GM18868 (cell line): Measurements from ENCODE around the gene EYS.
"Not testable (repeated sequence)": the region's sequence is repeated elsewhere in the genome, so short reads cannot be mapped to it uniquely, and the experiment has no call there.

Experiments used
- ATAC-seq: cut with Tn5 transposase; IDR thresholded peaks from one replicate; pipeline ENCODE4 v1.9.1; 2021; ENCODE audit warnings: mild to moderate bottlenecking, moderate library complexity; ENCODE audit not compliant: unreplicated experiment

The EYS gene

DNA sequence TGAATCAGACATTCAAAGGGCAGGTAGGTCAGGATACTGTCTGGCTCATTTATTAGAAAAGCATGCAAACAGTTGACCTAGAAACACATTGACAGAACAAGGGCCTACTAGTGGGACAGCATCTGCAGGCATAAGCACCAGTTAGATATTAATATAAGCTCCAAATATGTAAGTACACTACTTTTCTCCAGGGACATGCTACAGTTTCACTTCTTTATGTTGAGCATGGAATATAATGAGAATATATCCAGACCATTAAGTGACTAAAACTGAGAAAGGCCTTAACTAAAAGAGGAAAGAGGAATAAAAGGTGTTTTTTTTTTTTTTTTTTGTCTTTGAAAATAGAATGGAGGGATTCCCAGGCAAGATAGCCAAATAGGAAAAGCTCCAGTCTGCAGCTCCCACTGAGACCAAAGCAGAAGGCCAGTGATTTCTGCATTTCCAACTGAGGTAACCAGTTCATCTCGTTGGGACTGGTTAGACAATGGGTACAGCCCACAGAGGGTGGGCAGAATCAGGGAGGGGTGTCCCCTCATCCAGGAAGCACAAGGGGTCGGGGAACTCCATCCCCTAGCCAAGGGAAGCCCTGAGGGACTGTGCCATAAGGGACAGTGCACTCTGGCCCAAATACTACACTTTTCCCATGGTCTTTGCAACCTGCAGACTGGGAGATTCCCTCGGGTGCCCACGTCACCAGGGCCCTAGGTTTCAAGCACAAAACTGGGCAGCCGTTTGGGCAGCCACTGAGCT, 1819.8 kb downstream of the EYS start:
- ATAC-seq, result no peak

DNA sequence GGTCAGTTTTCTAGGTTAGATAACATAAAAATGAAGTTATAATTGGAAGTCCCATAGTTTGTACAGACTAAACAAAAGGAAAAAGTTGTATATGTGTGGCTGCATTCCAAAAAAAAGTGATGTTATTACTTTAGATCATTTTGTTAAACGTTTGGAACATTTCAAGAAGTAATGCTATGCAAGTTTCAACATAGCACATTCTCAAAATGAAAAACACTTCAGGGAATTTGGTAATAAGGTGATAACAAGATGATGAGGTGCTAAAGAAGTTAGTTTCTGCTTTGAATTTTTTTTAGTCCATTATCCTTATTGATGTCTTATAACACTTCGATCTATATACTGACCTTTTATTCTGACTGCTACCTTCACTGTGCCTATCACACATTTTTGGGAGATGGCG, 1820.7 kb downstream of the EYS start:
- ATAC-seq, result no peak

DNA sequence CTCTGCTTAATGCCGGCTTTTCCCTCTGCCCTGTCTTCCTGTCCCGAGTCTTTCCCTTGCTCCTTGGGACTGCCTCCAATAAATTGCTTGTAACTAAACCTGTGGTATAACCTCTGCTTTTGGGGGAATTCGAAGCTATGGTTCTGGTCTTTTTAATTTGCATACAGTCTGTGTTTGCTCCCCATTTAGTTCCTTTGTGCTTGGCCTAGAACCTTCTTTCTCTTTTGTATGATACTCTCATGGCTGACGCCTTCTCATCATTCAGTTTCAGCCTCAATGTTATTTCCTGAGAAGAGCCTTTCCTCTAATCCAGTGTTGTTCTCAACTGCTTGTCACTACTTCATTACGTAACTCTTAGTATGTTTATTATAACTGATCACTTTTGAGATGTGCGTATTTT, 1823.4 kb downstream of the EYS start:
- no peak for ATAC-seq

DNA sequence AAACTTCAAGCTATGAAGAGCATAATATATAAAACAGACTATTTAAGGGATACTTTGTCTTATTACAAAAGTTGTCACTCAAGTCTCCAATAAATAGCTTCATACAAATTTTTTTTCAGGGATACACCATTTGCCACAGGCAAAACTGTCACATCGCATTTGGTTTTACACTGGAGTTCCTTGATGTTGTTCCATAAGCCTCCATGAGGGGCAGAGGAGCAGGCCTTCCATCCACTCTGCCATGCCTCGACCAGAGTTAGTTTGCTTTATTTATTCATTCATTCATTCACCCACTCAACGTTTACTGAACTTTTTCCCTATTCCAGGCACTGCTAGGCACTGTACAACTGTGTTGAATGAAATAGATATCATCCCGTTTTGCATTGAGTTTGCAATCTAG, 1824.8 kb downstream of the EYS start:
- no peak for ATAC-seq

DNA sequence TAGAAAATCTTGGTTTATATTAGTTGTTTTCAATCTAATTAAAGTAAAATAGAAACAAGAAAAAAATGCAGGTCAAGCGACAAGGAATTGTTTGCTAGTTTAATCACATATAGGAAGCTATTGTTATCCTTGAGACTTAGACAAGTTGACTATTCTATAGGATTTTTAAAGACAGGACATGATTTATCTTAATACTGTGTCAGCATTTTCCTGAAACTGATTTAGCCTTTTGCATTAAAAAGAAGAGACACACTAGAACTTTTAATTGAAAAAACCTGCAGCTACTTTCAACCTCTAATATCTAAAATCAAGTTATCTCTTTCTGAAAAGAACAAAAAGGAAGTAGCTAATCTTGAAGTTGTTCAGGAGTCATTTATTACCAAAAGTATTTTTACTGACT, 1825.2 kb downstream of the EYS start:
- ATAC-seq, result no peak

DNA sequence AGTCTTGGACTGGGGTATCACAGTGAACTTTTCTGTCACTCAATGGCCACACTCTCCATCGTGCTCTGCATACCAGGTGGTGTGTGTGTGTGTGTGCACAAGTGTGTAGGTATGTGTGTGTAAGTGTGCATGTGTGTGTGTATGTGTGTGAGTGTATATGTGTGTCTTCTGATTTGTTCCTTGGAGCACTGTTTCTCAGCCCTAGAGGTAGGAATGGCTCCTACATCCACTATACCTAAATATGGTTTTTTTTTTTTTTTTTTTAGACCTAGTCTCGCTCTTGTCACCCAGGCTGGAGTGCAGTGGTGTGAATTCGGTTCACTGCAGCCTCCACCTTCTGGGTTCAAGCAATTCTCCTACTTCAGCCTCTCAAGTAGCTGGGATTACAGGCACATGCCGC, 1834.8 kb downstream of the EYS start:
- ATAC-seq, result no peak

DNA sequence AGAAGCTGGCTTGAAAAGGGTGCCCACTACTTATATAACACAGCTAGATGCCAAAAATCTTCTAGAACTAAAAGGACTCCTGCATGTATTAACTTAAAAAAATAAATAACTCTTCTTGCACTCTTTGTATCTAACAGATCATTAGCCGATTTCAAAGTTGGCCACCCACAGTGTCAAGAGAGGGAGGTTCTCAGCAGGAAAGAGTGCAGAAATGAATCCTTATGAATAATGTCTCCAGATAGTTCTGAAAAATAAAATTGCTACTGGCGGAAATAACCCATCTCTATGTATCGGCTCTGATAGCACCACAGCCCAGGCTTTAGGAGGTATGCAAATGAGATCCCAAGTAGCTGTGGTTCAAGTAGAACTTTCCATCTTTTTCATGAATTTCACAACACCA, 1838.7 kb downstream of the EYS start:
- no peak for ATAC-seq

DNA sequence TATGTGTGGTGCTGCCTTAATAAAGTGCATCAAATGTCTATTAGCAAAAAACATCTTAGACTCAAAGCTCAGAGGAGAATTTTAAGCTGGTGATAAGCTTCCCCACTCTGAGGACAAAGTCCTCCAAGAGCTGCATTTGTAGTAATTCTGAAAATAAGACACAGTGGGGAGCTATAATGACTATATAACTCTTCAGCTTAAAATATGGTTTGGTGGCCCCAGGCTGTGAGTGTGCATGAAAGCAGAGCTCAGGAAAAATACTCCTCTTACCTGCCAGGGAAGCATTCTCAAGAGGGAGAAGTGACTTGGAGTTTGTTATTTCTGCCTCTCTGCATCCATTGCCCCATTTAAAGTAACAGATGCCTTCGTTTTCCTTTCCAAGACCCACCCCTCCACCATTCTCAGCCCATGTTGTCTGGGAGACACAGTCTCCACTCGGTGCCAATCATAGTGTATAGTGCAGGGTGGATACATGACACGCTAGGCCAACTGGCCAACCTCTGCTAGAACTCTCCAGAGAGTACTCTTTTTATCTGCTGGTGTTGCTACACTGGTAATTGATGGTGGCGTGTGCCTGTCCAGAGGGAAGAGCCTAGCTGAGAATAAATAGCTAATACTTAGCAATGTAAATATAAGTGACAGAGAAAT, 1842.2 kb downstream of the EYS start:
- ATAC-seq, result no peak

DNA sequence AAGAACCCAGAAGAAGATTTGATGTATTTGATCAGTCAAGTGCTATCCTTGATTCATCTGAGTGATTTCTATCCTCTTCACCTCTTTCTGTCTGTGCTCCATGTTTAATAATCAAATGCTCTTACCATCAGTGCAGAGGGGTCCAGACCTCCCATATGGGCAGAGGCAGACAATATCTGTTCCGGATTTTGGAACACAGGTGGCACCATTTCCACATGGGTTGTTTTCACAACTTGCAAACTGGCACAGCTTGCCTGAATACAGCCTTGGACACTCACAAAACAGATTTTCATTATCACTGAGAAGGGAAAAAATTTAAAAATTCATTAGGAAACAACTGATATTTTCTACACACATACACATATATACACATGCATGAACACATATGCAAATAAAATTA, 1843.0 kb downstream of the EYS start:
- no peak for ATAC-seq

DNA sequence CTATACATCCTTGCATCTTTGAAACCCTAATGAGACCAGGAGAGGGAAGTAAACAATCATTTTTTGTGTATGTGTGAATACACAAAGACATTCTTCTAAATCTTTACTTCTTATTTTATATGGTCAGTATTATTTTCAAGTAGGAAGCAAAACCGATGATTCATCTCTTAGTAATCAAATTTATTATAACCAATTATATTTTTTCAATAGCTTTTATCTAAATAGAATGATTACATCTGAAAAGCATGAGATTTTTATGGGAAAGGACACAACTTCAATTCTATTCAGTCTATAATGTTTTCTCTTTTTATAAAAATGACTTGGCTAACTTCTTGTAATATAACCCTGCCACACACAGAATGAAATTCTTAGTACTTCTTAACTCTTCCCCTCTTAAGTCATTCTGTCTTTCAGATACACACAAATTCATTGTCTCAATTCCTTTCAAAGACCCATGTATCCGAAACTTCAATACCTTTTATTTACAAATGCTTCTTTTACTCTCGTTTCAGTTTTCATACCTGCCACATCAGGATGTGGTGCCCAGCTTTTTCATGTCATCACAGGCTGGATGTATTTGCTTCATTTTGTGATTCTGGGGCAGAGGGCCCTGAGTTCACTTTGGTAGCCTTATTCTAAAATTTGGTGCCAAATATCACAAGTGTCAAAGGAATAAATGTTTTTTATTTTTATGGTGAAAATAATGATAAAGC, 1844.4 kb downstream of the EYS start:
- ATAC-seq, result no peak

DNA sequence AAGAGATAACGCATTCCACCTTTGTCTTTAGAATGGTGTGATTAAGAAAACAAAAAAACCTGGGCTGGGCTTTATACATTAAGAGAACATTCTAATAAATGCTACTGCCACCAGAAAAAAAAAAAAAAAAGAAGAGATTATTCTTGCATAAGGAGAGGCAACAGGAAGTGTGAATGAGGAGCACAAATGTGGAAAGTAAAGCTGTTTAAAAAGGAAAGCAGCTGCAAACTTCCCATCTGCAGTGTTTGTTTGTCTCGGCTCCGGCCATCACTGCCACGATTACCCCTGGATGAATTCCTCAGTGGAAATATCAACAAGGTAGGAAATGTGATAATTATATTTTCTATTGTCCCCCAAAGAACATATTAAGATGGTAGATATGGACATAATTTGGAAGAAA, 1847.5 kb downstream of the EYS start:
- no peak for ATAC-seq

DNA sequence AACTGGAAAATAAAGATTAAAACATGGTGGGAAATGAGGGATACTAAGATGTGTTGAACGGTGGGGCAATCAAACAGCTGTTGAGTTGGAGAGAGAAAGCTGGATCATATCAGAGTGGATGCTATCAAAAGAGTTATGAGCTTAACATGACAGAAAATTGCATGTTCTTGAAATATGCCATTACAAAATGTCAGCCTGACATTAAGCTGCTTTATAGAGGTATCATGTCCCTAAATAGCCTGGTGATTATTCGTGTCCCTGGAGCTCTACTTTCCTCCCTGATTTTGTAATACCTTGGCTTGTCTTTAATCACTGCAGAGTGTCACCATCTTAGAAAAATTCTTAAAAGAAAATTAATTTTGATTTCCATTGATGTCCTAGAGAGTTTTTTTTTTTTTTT, 1848.3 kb downstream of the EYS start:
- ATAC-seq, result no peak

DNA sequence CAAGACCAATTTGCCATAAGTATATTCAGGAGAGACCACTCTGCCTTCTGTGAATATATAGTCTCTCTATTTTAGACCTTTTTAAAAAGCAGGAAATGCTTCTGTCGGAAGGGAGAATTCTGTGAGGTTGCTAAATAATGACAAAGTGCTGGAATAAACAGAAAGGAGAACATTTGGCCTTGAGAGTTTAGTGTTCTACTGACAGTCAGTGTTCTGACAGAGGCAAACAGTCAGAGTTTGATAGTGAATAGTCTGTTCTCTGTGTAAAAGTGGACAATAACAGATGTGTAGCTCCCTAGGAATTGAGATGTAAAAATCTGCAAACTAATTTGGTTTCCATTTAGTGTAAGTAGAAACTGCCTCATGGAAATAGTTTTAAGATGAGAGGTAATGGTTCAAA, 1850.8 kb downstream of the EYS start:
- ATAC-seq, result no peak

DNA sequence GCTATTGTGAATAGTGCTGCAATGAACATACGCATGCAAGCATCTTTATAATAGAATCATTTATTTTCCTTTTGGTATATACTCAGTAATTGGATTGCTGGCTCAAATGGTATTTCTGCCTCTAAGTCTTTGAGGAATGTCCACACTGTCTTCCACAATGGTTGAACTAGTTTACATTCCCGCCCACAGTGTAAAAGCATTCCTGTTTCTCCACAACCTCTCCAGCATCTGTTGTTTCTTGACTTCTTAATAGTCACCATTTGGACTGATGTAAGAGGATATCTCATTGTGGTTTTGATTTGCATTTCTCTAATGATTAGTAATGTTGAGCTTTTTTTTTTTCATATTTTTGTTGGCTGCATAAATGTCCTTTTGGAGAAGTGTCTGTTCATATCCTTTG, 1862.7 kb downstream of the EYS start:
- ATAC-seq, result no peak

DNA sequence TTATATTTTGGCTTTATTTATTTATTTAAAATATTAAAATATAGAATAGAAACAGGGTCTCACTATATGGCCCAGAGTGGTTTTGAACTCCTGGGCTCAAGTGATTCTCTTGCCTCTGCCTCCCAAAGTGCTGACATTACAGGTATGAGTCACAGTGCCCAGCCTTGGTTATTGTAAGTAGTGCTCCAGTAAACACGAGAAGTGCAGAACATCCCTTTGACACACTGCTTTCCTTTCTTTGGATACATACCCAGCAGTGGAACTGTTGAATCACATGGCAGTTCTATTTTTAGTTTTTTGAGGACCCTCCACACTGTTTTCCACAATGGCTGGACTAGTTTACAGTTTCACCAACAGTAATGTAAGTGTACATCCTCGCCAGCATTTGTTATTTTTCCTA, 1867.5 kb downstream of the EYS start:
- no peak for ATAC-seq

DNA sequence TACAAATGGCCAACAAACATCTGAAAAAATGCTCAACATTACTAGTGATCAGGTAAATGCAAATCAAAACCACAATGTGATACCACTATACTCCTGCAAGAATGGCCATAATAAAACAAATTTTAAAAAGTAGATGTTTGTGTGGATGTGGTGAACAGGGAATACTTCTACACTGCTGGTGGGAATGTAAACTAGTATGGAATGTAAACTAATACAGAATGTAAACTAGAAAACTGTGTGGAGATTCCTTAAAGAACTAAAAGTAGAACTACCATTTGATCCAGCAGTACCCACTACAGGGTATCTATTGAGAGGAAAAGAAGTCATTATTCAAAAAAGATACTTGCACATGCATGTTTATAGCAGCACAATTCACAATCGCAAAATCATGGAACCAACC, 1878.3 kb downstream of the EYS start:
- ATAC-seq, result not testable (repeated sequence)

DNA sequence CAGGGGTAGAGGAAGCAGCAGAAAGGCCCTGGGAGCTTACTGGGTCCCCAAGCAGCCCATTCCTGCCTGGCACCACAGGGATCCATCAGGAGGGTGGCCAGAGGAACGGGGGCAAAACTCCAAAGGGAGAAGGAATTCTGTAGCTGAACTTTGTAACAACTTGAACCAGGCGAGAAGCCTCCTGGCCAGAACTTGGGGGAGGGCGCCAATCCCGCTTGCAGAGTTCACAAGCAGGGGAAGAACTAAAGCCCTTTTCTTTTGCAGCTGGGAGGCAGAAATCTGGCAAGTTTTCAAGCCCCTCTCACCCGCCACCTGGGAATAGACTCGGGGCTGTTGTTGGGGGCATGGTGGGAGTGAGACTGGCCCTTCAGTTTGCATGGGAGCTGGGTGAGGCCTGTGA, 1882.3 kb downstream of the EYS start:
- ATAC-seq, result no peak

DNA sequence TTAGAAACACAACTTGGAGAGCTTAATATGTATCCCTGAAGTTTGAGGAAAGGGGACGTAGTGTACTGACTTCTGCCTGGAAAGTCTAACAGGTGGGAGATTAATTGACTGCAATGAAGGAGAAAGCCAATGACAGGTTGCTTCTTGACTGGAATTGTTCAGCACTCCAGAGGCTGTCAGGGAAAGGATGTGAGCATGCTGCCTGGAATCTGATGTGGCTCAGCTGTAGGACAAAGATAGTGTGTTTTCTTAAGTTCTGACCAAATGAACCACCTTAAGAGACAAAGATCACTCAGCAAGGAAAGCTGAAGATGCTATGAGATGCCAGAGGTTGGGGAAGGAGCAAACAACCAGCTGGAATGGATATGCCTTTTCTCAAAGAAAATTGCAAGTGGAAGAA, 1885.6 kb downstream of the EYS start:
- ATAC-seq, result no peak

DNA sequence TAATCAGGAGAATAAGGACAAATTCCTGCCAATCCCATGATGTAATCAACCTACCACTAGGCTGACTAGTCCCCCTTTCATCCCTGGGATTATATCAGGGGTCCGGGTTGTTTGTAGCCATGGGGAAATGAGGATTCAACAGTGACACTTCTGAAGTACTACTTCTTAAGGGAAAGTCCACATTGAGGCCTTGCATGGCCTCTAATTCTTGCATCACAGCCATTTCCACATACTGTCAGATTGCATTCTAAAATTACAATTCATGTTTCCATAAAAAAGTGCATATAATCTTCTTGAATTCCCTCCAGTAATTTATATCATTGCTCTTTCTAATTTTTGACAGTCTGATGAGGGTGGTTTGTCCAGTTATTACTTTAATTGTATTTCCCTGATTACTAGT, 1887.2 kb downstream of the EYS start:
- no peak for ATAC-seq

DNA sequence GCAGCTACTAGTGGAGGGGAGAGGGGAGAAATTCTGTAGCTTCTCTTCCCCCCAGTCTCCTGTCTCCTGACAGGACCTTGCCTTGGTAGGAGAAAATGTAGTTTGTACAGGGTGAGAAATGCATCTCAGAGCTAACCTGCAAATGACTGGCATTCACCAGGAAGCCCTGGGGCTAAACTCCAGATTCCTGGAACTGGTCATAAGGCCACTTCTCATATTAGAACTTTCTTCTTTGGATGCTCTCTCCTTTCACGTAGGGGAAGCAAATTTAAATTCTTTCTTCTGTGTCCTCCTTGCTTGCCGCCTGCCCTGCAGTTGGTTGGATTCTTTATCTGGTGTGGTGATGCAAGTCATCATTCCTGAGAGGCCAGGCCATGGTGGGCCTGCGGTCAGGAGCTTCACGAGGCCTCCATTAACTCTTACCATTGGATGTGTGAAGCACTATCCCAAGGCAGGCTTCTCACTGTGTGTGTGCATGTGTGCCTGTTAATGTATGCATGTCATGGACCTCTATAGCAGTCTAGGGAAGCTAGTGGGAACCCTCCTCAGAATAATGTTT, 1889.5 kb downstream of the EYS start:
- ATAC-seq, result no peak

DNA sequence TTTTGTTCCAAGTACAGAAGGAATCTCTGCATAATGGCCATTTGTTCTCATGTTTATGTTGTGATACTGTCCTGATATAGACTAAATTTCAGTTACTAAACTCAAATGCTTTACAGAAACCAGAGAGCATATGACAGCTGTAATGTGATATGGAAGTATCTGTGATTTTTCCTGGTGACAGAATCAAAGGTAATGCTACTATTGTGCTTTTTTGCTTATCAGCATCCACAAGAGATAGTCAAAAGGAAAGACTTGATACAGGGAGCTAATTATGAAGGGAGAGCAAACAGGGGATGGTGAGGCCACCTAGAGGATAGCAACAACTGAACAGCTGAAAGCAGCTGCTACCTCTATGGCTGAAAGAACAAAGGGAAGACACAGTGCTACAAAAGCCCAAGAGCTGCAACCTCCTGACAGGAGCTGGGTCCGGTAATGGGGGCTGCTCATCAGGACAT, 1890.0 kb downstream of the EYS start:
- peak; percentile 67 for ATAC-seq
